GM23338 (cell line): ENCODE results near the gene SFT2D3. TPM values are rescaled to one million over a fixed set of nuclear protein-coding genes. Genes with fewer than 3 reads are reported as not detected.
A peak's percentile ranks its signal among the peaks of the same experiment; 100 is the strongest.

ENCODE experiments used
- ATAC-seq: fragments of 200-7000 bp; cut with Tn5 transposase; 3 replicates; pipeline ENCODE4 v1.9.1; 2020
- DNase-seq: peaks from one replicate; pipeline ENCODE4 v3.0.0-alpha.2; 2015; ENCODE audit warnings: low spot score
- H2AFZ ChIP-seq: fragments of 200-600 bp; sonication (generic); 2 replicates; pipeline ENCODE4 v1.8.0; 2016; ENCODE audit warnings: antibody characterized with exemption, mild to moderate bottlenecking, moderate library complexity
- H3F3A ChIP-seq: fragments of 200-600 bp; sonication (generic); replicated peaks from 2 replicates; pipeline ENCODE4 v1.8.0; 2017; ENCODE audit warnings: antibody characterized with exemption, mixed run types, low read depth
- H3K27ac ChIP-seq: fragments of 200-600 bp; sonication (generic); 2 replicates; pipeline ENCODE4 v1.6.1; 2016; ENCODE audit warnings: low read depth
- H3K27me3 ChIP-seq: fragments of 200-600 bp; sonication (generic); 2 replicates; pipeline ENCODE4 v1.8.0; 2016; ENCODE audit warnings: mild to moderate bottlenecking, mixed run types, moderate library complexity; ENCODE audit not compliant: insufficient read depth
- H3K36me3 ChIP-seq: fragments of 200-600 bp; sonication (generic); 2 replicates; pipeline ENCODE4 v1.8.0; 2016; ENCODE audit warnings: mild to moderate bottlenecking; ENCODE audit not compliant: insufficient read depth
- H3K4me1 ChIP-seq: fragments of 200-600 bp; sonication (generic); 2 replicates; pipeline ENCODE4 v1.8.0; 2016; ENCODE audit warnings: mild to moderate bottlenecking, moderate library complexity; ENCODE audit not compliant: insufficient read depth
- H3K4me2 ChIP-seq: fragments of 200-600 bp; sonication (generic); 2 replicates; pipeline ENCODE4 v1.7.1; 2017; ENCODE audit warnings: mixed run types
- H3K4me3 ChIP-seq: fragments of 200-600 bp; sonication (generic); 2 replicates; pipeline ENCODE4 v1.6.1; 2016; ENCODE audit warnings: mixed run types
- H3K79me2 ChIP-seq: fragments of 200-600 bp; sonication (generic); replicated peaks from 2 replicates; pipeline ENCODE4 v1.8.0; 2017; ENCODE audit warnings: mild to moderate bottlenecking; ENCODE audit not compliant: insufficient read depth
- H3K9me2 ChIP-seq: fragments of 200-600 bp; sonication (generic); 2 replicates; pipeline ENCODE4 v1.8.0; 2017; ENCODE audit not compliant: insufficient read depth
- H4K20me1 ChIP-seq: fragments of 200-600 bp; sonication (generic); replicated peaks from 2 replicates; pipeline ENCODE4 v1.8.0; 2017; ENCODE audit warnings: mild to moderate bottlenecking; ENCODE audit not compliant: insufficient read depth
- H3K27ac Mint-ChIP-seq: 2 replicates; pipeline ENCODE4 v1.8.0; 2020; ENCODE audit warnings: inconsistent platforms, mild to moderate bottlenecking, moderate library complexity, mixed read lengths
- H3K27me3 Mint-ChIP-seq: 3 replicates; pipeline ENCODE4 v1.8.0; 2022; ENCODE audit warnings: low read depth, mild to moderate bottlenecking, moderate library complexity, mixed read lengths, inconsistent platforms; ENCODE audit not compliant: insufficient read depth, poor library complexity
- H3K36me3 Mint-ChIP-seq: 3 replicates; pipeline ENCODE4 v1.8.0; 2021; ENCODE audit warnings: low read depth, mild to moderate bottlenecking, inconsistent platforms, moderate library complexity, mixed read lengths
- H3K4me1 Mint-ChIP-seq: 3 replicates; pipeline ENCODE4 v1.8.0; 2020; ENCODE audit warnings: mild to moderate bottlenecking, inconsistent platforms, mixed read lengths
- H3K4me3 Mint-ChIP-seq: 3 replicates; pipeline ENCODE4 v1.8.0; 2021; ENCODE audit warnings: moderate library complexity, mild to moderate bottlenecking, inconsistent platforms, mixed read lengths
- H3K9me3 Mint-ChIP-seq: 3 replicates; pipeline ENCODE4 v1.8.0; 2020; ENCODE audit warnings: moderate library complexity, mild to moderate bottlenecking, inconsistent platforms, mixed read lengths
- CREB1 ChIP-seq: fragments of 250-450 bp; sonication (Bioruptor Pico); IDR thresholded peaks from 2 replicates; pipeline ENCODE4 v1.5.0; 2020; ENCODE audit warnings: low read depth, mild to moderate bottlenecking, moderate library complexity
- ETS1 ChIP-seq: IDR thresholded peaks from 2 replicates; pipeline ENCODE4 v1.6.1; 2016; ENCODE audit warnings: antibody characterized with exemption
- EZH2 ChIP-seq: fragments of 200-600 bp; sonication (generic); IDR thresholded peaks from one replicate; pipeline ENCODE4 v1.8.0; 2017; ENCODE audit warnings: antibody characterized with exemption, mild to moderate bottlenecking, low read depth; ENCODE audit not compliant: unreplicated experiment
- EZH2phosphoT487 ChIP-seq: fragments of 200-600 bp; sonication (generic); IDR thresholded peaks from one replicate; pipeline ENCODE4 v1.8.1; 2018; ENCODE audit warnings: antibody characterized with exemption; ENCODE audit not compliant: unreplicated experiment
- JUNB ChIP-seq: IDR thresholded peaks from one replicate; pipeline ENCODE4 v1.6.1; 2016; ENCODE audit warnings: antibody characterized with exemption; ENCODE audit not compliant: unreplicated experiment
- NANOG ChIP-seq: IDR thresholded peaks from 2 replicates; pipeline ENCODE4 v1.6.1; 2016; ENCODE audit warnings: antibody characterized with exemption, borderline replicate concordance
- POLR2AphosphoS5 ChIP-seq: IDR thresholded peaks from 2 replicates; pipeline ENCODE4 v1.6.1; 2016; ENCODE audit warnings: antibody characterized with exemption, low read depth
- STAT1 ChIP-seq: IDR thresholded peaks from one replicate; pipeline ENCODE4 v1.6.1; 2016; ENCODE audit warnings: antibody characterized with exemption; ENCODE audit not compliant: unreplicated experiment
- ZNF114 ChIP-seq: fragments of 250-450 bp; sonication (Bioruptor Pico); IDR thresholded peaks from 2 replicates; pipeline ENCODE4 v1.5.0; 2020; ENCODE audit warnings: mild to moderate bottlenecking, moderate library complexity
- ZNF331 ChIP-seq: fragments of 250-450 bp; sonication (Bioruptor Pico); IDR thresholded peaks from 2 replicates; pipeline ENCODE4 v1.5.0; 2020; ENCODE audit warnings: low read depth, mild to moderate bottlenecking, moderate library complexity
- polyA plus RNA-seq: library from polyadenylated mRNA; unstranded; fragments of >200 nt; fragmentation: Nextera tagmentation; extraction: Ambion mirVana; gene quantifications from 2 replicates; pipeline ENCODE4 v1.2.1, GENCODE V29; 2016
- total RNA-seq: library from RNA; depleted of rRNA; stranded (reverse); fragments of >200 nt; shearing (Covaris generic); gene quantifications from 2 replicates; pipeline ENCODE4 v1.2.3, GENCODE V29; 2014
- TF ChIP-seq, protein P1 (sequence below): IDR thresholded peaks from one replicate; pipeline ENCODE4 v1.6.1; 2018; ENCODE audit warnings: antibody characterized with exemption; ENCODE audit not compliant: unreplicated experiment
- TF ChIP-seq, protein P2 (sequence below), 2 experiments: fragments of 200-600 bp in 1 of 2; sonication (generic) in 1 of 2; conservative IDR thresholded peaks; 2 replicates each; pipeline versions ENCODE4 v1.5.1 to v1.6.1; 2016 to 2017; ENCODE audit warnings: antibody characterized with exemption in 2 of 2, low read depth in 2 of 2, mild to moderate bottlenecking in 2 of 2, moderate library complexity in 1 of 2
- TF ChIP-seq, protein P3 (sequence below): fragments of 250-450 bp; sonication (Bioruptor Pico); IDR thresholded peaks from 2 replicates; pipeline ENCODE4 v1.5.0; 2020; ENCODE audit warnings: mild to moderate bottlenecking, moderate library complexity

SFT2D3 gene
- total and polyA plus RNA-seq, 2 experiments from 2014 or later = 13.7 TPM; not detected in 1

- no peak overlapping the region for H3K27ac ChIP-seq
- no peaks in the 10 kb centered on the region for H3K27me3 ChIP-seq
- H3K27ac Mint-ChIP-seq = peak overlapping the region; percentile 37; the same call in 1 of the 2 replicates
- peaks cover 37% of the 10 kb centered on the region for H3K36me3 ChIP-seq
- H3K9me3 Mint-ChIP-seq = no peaks in the 10 kb centered on the region
- H3K4me1 ChIP-seq = peaks cover 14% of the 10 kb centered on the region; the same call in 1 of the 2 replicates
- TF ChIP-seq EZH2phosphoT487 (no peak), STAT1 (no peak), CREB1 (CRISPR knock-in tag) (no peak), ETS1 (no peak), POLR2AphosphoS5 (no peak), JUNB (no peak), ZNF114 (CRISPR knock-in tag) (no peak), ZNF331 (CRISPR knock-in tag) (no peak), EZH2 (no peak), NANOG (no peak)
- TF ChIP-seq, protein P1, sequence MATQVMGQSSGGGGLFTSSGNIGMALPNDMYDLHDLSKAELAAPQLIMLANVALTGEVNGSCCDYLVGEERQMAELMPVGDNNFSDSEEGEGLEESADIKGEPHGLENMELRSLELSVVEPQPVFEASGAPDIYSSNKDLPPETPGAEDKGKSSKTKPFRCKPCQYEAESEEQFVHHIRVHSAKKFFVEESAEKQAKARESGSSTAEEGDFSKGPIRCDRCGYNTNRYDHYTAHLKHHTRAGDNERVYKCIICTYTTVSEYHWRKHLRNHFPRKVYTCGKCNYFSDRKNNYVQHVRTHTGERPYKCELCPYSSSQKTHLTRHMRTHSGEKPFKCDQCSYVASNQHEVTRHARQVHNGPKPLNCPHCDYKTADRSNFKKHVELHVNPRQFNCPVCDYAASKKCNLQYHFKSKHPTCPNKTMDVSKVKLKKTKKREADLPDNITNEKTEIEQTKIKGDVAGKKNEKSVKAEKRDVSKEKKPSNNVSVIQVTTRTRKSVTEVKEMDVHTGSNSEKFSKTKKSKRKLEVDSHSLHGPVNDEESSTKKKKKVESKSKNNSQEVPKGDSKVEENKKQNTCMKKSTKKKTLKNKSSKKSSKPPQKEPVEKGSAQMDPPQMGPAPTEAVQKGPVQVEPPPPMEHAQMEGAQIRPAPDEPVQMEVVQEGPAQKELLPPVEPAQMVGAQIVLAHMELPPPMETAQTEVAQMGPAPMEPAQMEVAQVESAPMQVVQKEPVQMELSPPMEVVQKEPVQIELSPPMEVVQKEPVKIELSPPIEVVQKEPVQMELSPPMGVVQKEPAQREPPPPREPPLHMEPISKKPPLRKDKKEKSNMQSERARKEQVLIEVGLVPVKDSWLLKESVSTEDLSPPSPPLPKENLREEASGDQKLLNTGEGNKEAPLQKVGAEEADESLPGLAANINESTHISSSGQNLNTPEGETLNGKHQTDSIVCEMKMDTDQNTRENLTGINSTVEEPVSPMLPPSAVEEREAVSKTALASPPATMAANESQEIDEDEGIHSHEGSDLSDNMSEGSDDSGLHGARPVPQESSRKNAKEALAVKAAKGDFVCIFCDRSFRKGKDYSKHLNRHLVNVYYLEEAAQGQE = no peak
- TF ChIP-seq, protein P2, sequence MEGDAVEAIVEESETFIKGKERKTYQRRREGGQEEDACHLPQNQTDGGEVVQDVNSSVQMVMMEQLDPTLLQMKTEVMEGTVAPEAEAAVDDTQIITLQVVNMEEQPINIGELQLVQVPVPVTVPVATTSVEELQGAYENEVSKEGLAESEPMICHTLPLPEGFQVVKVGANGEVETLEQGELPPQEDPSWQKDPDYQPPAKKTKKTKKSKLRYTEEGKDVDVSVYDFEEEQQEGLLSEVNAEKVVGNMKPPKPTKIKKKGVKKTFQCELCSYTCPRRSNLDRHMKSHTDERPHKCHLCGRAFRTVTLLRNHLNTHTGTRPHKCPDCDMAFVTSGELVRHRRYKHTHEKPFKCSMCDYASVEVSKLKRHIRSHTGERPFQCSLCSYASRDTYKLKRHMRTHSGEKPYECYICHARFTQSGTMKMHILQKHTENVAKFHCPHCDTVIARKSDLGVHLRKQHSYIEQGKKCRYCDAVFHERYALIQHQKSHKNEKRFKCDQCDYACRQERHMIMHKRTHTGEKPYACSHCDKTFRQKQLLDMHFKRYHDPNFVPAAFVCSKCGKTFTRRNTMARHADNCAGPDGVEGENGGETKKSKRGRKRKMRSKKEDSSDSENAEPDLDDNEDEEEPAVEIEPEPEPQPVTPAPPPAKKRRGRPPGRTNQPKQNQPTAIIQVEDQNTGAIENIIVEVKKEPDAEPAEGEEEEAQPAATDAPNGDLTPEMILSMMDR (conservative IDR thresholded peaks at IDR 0.05; ENCODE audit: low read depth in 2 of 2) = no peak
- TF ChIP-seq, protein P3, sequence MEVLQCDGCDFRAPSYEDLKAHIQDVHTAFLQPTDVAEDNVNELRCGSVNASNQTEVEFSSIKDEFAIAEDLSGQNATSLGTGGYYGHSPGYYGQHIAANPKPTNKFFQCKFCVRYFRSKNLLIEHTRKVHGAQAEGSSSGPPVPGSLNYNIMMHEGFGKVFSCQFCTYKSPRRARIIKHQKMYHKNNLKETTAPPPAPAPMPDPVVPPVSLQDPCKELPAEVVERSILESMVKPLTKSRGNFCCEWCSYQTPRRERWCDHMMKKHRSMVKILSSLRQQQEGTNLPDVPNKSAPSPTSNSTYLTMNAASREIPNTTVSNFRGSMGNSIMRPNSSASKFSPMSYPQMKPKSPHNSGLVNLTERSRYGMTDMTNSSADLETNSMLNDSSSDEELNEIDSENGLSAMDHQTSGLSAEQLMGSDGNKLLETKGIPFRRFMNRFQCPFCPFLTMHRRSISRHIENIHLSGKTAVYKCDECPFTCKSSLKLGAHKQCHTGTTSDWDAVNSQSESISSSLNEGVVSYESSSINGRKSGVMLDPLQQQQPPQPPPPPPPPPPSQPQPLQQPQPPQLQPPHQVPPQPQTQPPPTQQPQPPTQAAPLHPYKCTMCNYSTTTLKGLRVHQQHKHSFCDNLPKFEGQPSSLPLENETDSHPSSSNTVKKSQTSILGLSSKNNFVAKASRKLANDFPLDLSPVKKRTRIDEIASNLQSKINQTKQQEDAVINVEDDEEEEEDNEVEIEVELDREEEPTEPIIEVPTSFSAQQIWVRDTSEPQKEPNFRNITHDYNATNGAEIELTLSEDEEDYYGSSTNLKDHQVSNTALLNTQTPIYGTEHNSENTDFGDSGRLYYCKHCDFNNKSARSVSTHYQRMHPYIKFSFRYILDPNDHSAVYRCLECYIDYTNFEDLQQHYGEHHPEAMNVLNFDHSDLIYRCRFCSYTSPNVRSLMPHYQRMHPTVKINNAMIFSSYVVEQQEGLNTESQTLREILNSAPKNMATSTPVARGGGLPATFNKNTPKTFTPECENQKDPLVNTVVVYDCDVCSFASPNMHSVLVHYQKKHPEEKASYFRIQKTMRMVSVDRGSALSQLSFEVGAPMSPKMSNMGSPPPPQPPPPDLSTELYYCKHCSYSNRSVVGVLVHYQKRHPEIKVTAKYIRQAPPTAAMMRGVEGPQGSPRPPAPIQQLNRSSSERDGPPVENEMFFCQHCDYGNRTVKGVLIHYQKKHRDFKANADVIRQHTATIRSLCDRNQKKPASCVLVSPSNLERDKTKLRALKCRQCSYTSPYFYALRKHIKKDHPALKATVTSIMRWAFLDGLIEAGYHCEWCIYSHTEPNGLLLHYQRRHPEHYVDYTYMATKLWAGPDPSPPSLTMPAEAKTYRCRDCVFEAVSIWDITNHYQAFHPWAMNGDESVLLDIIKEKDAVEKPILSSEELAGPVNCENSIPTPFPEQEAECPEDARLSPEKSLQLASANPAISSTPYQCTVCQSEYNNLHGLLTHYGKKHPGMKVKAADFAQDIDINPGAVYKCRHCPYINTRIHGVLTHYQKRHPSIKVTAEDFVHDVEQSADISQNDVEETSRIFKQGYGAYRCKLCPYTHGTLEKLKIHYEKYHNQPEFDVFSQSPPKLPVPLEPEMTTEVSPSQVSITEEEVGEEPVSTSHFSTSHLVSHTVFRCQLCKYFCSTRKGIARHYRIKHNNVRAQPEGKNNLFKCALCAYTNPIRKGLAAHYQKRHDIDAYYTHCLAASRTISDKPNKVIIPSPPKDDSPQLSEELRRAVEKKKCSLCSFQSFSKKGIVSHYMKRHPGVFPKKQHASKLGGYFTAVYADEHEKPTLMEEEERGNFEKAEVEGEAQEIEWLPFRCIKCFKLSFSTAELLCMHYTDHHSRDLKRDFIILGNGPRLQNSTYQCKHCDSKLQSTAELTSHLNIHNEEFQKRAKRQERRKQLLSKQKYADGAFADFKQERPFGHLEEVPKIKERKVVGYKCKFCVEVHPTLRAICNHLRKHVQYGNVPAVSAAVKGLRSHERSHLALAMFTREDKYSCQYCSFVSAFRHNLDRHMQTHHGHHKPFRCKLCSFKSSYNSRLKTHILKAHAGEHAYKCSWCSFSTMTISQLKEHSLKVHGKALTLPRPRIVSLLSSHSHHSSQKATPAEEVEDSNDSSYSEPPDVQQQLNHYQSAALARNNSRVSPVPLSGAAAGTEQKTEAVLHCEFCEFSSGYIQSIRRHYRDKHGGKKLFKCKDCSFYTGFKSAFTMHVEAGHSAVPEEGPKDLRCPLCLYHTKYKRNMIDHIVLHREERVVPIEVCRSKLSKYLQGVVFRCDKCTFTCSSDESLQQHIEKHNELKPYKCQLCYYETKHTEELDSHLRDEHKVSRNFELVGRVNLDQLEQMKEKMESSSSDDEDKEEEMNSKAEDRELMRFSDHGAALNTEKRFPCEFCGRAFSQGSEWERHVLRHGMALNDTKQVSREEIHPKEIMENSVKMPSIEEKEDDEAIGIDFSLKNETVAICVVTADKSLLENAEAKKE (CRISPR knock-in tag) = no peak
- H3K79me2 ChIP-seq = peaks cover 33% of the 10 kb centered on the region
- H3K4me3 Mint-ChIP-seq = no peak overlapping the region
- H2AFZ ChIP-seq = no peak overlapping the region
- H4K20me1 ChIP-seq = peaks cover 14% of the 10 kb centered on the region
- peaks cover 5% of the 10 kb centered on the region for H3K27me3 Mint-ChIP-seq
- no peak overlapping the region for H3K4me2 ChIP-seq
- H3K9me2 ChIP-seq = no peaks in the 10 kb centered on the region
- ATAC-seq (no peak), DNase-seq (no peak)
- peaks cover 8% of the 10 kb centered on the region for H3K4me1 Mint-ChIP-seq
- H3F3A ChIP-seq = 0 out of 2 replicates have a peak, but pooled peaks cover 15% of the 10 kb centered on the region
- H3K4me3 ChIP-seq = no peak overlapping the region
- peaks cover 54% of the 10 kb centered on the region for H3K36me3 Mint-ChIP-seq
Measured at GRCh38 chr2:127706215-127706990, 5.1 kb downstream of the SFT2D3 start.
